Bronchial epithelial cell (primary cell): ENCODE data around the gene C3orf85. TPM values are rescaled to one million over a fixed set of nuclear protein-coding genes. Genes with fewer than 3 reads are reported as not detected.
A peak's percentile ranks its signal among the peaks of the same experiment; 100 is the strongest.

Source experiments
- DNase-seq: peaks from one replicate; pipeline ENCODE4 v3.0.0-alpha.2; 2010; ENCODE audit warnings: low read depth
- FAIRE-seq: peaks from 2 replicates; lab custom pipeline; 2011; peaks lifted over from hg19 to GRCh38; lab: Jason Lieb, UNC
- H3K27me3 ChIP-seq: 2 replicates; pipeline ENCODE4 v1.5.1; 2011; ENCODE audit warnings: low read length; ENCODE audit not compliant: control insufficient read depth, insufficient read depth
- H3K36me3 ChIP-seq: 2 replicates; pipeline ENCODE4 v1.5.1; 2011; ENCODE audit warnings: low read length; ENCODE audit not compliant: control insufficient read depth, insufficient read depth
- H3K4me3 ChIP-seq: 2 replicates; pipeline ENCODE4 v1.5.1; 2011; ENCODE audit warnings: mild to moderate bottlenecking, low read depth, low read length, control low read depth
- CTCF ChIP-seq: IDR thresholded peaks from 2 replicates; pipeline ENCODE4 v1.5.1; 2011; ENCODE audit warnings: mild to moderate bottlenecking, moderate library complexity, low read length, control low read depth, inconsistent platforms; ENCODE audit not compliant: insufficient read depth, severe bottlenecking
- total RNA-seq: library from RNA; depleted of rRNA; stranded (reverse); fragments of >200 nt; gene quantifications from 2 replicates; pipeline ENCODE4 v1.2.1, GENCODE V29; 2014

Gene C3orf85
- total RNA-seq, 1 donor from 2014 or later, result not detected

- Histone ChIP-seq H3K4me3 (no peak overlapping the region), H3K27me3 (no peaks in the 10 kb centered on the region), H3K36me3 (no peaks in the 10 kb centered on the region)
- no peak for TF ChIP-seq CTCF
- DNase-seq (peak; percentile 1), FAIRE-seq (no peak)
These were observed 41.4 kb downstream of the C3orf85 start for GRCh38 chr3:109177908-109178307.

- FAIRE-seq (no peak), DNase-seq (no peak)
- no peak overlapping the region for H3K4me3 ChIP-seq
- no peaks in the 10 kb centered on the region for H3K27me3 ChIP-seq
- no peak for TF ChIP-seq CTCF
- H3K36me3 ChIP-seq, result no peaks in the 10 kb centered on the region
These were observed 42.2 kb downstream of the C3orf85 start for GRCh38 chr3:109178708-109179107.

- peak; percentile 2 for DNase-seq
- no peaks in the 10 kb centered on the region for H3K27me3 ChIP-seq
- no peak for FAIRE-seq
- no peak for TF ChIP-seq CTCF
- no peaks in the 10 kb centered on the region for H3K36me3 ChIP-seq
- H3K4me3 ChIP-seq, result no peak overlapping the region
These were observed 48.2 kb downstream of the C3orf85 start for GRCh38 chr3:109184726-109185125.

DNA sequence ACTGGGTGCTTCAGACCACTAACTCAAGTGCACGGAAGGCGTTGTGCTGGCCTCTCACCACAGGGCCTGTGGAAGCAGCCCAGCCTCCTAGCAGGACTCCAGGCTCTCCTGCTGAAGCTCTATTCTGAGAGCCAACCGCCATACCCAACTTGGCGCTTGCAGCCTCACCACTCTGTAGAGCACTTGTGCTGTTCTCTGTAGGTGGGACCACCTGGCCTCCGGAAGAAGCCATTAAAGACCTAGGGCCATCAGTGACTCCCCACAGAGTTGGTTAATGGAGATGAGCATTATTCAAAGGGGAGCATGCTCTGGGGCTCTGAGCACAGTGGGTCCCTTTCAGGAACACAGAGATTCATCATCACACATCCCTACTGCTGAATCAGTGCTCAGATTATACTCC lies 50.9 kb downstream of the C3orf85 start:
- TF ChIP-seq CTCF, result no peak
- no peak for DNase-seq
- Histone ChIP-seq H3K4me3 (no peak overlapping the region), H3K36me3 (no peaks in the 10 kb centered on the region), H3K27me3 (no peaks in the 10 kb centered on the region)
- FAIRE-seq, result no peak

- H3K4me3 ChIP-seq, result no peak overlapping the region
- FAIRE-seq, result no peak
- no peaks in the 10 kb centered on the region for H3K36me3 ChIP-seq
- DNase-seq, result no peak
- H3K27me3 ChIP-seq, result no peaks in the 10 kb centered on the region
- no peak for TF ChIP-seq CTCF
These were observed 52.2 kb downstream of the C3orf85 start for GRCh38 chr3:109188741-109189140.

- DNase-seq (no peak), FAIRE-seq (no peak)
- Histone ChIP-seq H3K36me3 (no peaks in the 10 kb centered on the region), H3K27me3 (no peaks in the 10 kb centered on the region), H3K4me3 (no peak overlapping the region)
- no peak for TF ChIP-seq CTCF
These were observed 54.9 kb downstream of the C3orf85 start for GRCh38 chr3:109191421-109191820.
